Fibroblast of pulmonary artery (primary cell): ENCODE results near the gene LAMA3.

ENCODE experiments used
- DNase-seq: peaks from one replicate; pipeline ENCODE4 v3.0.0-alpha.2; 2010; ENCODE audit warnings: low read depth
- H3K4me3 ChIP-seq: replicated peaks from 2 replicates; pipeline ENCODE4 v1.5.1; 2011; ENCODE audit warnings: low read depth, mild to moderate bottlenecking, control low read depth, low read length, moderate library complexity
- CTCF ChIP-seq: IDR thresholded peaks from 2 replicates; pipeline ENCODE4 v1.5.1; 2011; ENCODE audit warnings: mild to moderate bottlenecking, control low read depth, low read length, inconsistent platforms; ENCODE audit errors: missing control alignments

The LAMA3 gene

DNA sequence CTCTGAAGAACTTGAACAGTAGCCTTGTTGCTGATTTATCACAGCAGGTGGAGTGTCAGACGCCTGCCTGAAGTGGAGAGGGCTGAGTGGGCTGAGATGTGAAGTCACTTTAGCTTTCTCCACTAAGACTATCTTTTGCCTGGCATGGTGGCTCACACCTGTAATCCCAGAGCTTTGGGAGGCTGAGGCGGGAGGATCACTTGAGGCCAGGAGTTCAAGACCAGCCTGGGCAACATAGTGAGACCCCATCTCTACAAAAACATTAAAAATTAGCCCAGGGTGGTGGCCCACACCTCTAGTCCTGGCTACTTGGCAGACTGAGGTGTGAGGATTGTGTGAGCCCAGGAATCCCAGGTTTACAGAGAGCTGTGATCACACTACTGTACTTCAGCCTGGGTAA, 264.7 kb downstream of the LAMA3 start:
- TF ChIP-seq CTCF = no peak
- no peak overlapping the region for H3K4me3 ChIP-seq
- DNase-seq = no peak

DNA sequence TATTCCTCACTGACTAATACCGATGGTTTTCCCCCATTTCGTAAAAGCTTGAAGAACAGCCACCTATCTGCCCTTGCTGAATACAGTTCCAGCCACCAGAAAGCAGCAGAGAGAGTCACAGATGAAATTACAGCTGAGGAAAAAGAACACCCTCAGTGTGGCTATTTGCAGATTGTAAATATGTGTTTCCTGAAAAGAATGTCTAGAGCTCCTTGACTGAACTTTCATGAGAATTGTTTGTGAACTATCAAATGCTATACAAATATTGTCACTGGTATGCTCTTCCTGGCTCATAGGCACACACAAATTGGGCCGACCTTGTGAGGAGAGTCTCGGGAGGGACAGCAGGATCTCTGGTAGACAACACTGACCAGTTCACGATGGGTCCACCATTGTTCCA, 267.2 kb downstream of the LAMA3 start:
- no peak overlapping the region for H3K4me3 ChIP-seq
- no peak for TF ChIP-seq CTCF

DNA sequence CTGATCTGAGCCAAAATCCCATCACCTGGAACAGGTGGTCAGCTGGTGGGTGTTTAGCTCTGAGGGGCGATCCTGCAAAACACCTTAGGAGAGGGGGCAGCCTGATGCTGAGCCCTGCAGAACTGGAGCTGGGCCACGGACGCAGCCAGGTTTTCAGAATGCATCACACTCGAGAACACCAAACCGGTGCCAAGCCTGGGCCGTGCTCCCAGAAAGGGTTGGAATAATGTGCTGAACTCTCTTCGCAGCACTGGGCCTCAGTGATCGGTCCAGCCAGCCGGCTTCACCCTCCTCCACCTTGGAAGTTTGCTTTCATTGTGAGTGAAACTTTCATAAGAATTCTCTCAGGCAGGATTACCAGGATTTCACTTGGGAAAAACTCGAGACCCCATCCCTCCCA, 268.8 kb downstream of the LAMA3 start:
- DNase-seq = peak; percentile 31
- no peak overlapping the region for H3K4me3 ChIP-seq
- TF ChIP-seq CTCF = no peak

More for the DNA sequence above, 267.2 kb downstream of the LAMA3 start:
- DNase-seq = no peak

GRCh38 chr18:23963443-23964165, 274.4 kb downstream of the LAMA3 start:
- no peak for DNase-seq
- TF ChIP-seq CTCF = no peak
- no peak overlapping the region for H3K4me3 ChIP-seq

- no peak for DNase-seq
- H3K4me3 ChIP-seq = no peak overlapping the region
- no peak for TF ChIP-seq CTCF
Measured at GRCh38 chr18:23964282-23965238, 275.3 kb downstream of the LAMA3 start.

DNA sequence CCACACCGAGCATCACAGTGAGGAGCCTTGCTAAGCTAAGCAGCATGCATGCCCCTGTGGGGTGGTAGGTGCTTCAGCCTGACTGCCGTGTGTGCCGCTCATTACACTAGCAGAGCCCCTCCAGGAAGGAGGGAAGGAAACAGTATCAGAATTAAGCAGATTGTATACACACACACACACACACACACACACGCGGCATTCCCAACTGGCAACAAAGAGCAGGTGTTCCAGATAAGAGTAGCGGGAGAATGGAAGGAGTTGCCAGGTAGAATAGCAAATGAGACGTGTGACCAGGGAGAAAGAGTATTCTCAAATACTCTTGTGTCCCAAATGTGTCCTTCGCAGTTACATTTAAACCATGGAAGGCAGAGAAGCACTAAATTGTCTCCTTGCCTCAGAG, 277.7 kb downstream of the LAMA3 start:
- DNase-seq = no peak
- no peak overlapping the region for H3K4me3 ChIP-seq
- no peak for TF ChIP-seq CTCF
